Endothelial cell of umbilical vein (primary cell): ENCODE results near the gene CCR5. TPM values are rescaled to one million over a fixed set of nuclear protein-coding genes. Genes with fewer than 3 reads are reported as not detected.

ENCODE experiments used
- BruUV-seq: library from RNA; stranded (reverse); fragments of 400-500 nt; replicated peaks from 2 replicates; lab custom pipeline; 2021; lab: Mats Ljungman, UMichigan
- CTCF ChIA-PET: fragments of 300-600, 350-600 bp; sonication (Branson Sonifier 250); formaldehyde crosslinking; loops from one replicate; lab custom pipeline; 2021; ENCODE audit warnings: antibody characterized with exemption, inconsistent platforms; lab: Charles Lee
- POLR2A ChIA-PET: fragments of 300-600, 350-600 bp; sonication (Branson Sonifier 250); formaldehyde crosslinking; loops from one replicate; lab custom pipeline; 2021; ENCODE audit warnings: antibody characterized with exemption, inconsistent platforms; lab: Charles Lee
- DNase-seq: peaks from one replicate; pipeline ENCODE4 v3.0.0-alpha.2; 2011; ENCODE audit warnings: low read depth, low spot score
- FAIRE-seq: peaks from 2 replicates; lab custom pipeline; 2011; peaks lifted over from hg19 to GRCh38; lab: Jason Lieb, UNC
- H2AFZ ChIP-seq: 2 replicates; pipeline ENCODE4 v1.6.0; 2012; ENCODE audit warnings: low read depth, low read length, control low read depth, inconsistent platforms
- H3K27ac ChIP-seq: 2 replicates; pipeline ENCODE4 v1.5.1; 2011; ENCODE audit warnings: low read depth, mild to moderate bottlenecking, control low read depth, low read length, moderate library complexity; ENCODE audit not compliant: insufficient read depth
- H3K27me3 ChIP-seq, 2 experiments: 2 replicates each; pipeline versions ENCODE4 v1.6.0 to v1.6.1; 2011; ENCODE audit warnings: low read length in 2 of 2, mixed read lengths in 1 of 2; ENCODE audit not compliant: control insufficient read depth in 2 of 2, insufficient read depth in 2 of 2
- H3K36me3 ChIP-seq, 2 experiments: 2 replicates in 1 of 2; 3 replicates in 1 of 2; pipeline ENCODE4 v1.5.1; 2011; ENCODE audit warnings: low read length in 2 of 2, mild to moderate bottlenecking in 1 of 2, moderate library complexity in 1 of 2; ENCODE audit not compliant: control insufficient read depth in 2 of 2, insufficient read depth in 2 of 2; ENCODE audit errors: extremely low read depth in 1 of 2
- H3K4me1 ChIP-seq: 3 replicates; pipeline ENCODE4 v1.5.1; 2011; ENCODE audit warnings: mild to moderate bottlenecking, low read length; ENCODE audit not compliant: control insufficient read depth, insufficient read depth; ENCODE audit errors: extremely low read depth
- H3K4me2 ChIP-seq: 2 replicates; pipeline ENCODE4 v1.6.1; 2011; ENCODE audit warnings: low read length, control low read depth, mixed read lengths; ENCODE audit not compliant: insufficient read depth
- H3K4me3 ChIP-seq, 3 experiments: fragments of 200-600 bp in 1 of 3; sonication (generic), shearing (Covaris generic) in 1 of 3; replicated peaks in 1 of 3; 2 replicates each; pipeline ENCODE4 v1.5.1; 2011 to 2016; ENCODE audit warnings: control low read depth in 3 of 3, low read length in 3 of 3, mild to moderate bottlenecking in 2 of 3, inconsistent platforms in 1 of 3, low read depth in 1 of 3, moderate library complexity in 1 of 3; ENCODE audit not compliant: insufficient read depth in 1 of 3
- H3K79me2 ChIP-seq: 2 replicates; pipeline ENCODE4 v1.6.0; 2012; ENCODE audit warnings: low read length, inconsistent platforms; ENCODE audit not compliant: control insufficient read depth, insufficient read depth
- H3K9ac ChIP-seq: replicated peaks from 2 replicates; pipeline ENCODE3; 2011; ENCODE audit warnings: low read length, control low read depth; ENCODE audit not compliant: insufficient read depth; ENCODE audit errors: extremely low read depth
- H3K9me1 ChIP-seq: replicated peaks from 3 replicates; pipeline ENCODE4 v1.6.0; 2011; ENCODE audit warnings: mild to moderate bottlenecking, low read length; ENCODE audit not compliant: control insufficient read depth, insufficient read depth; ENCODE audit errors: extremely low read depth
- H3K9me3 ChIP-seq: replicated peaks from 2 replicates; pipeline ENCODE4 v1.5.1; 2012; ENCODE audit warnings: low read length, inconsistent platforms; ENCODE audit not compliant: control insufficient read depth, insufficient read depth
- H4K20me1 ChIP-seq: replicated peaks from 2 replicates; pipeline ENCODE3; 2011; ENCODE audit warnings: mild to moderate bottlenecking, low read length; ENCODE audit not compliant: control insufficient read depth, insufficient read depth; ENCODE audit errors: extremely low read depth
- EZH2 ChIP-seq: IDR thresholded peaks from 2 replicates; pipeline ENCODE4 v1.6.1; 2012; ENCODE audit warnings: borderline replicate concordance, low read depth, mild to moderate bottlenecking, moderate library complexity, low read length, inconsistent platforms; ENCODE audit not compliant: severe bottlenecking
- FOS ChIP-seq: IDR thresholded peaks from 2 replicates; pipeline ENCODE4 v1.6.1; 2011; ENCODE audit warnings: mild to moderate bottlenecking, low read length, moderate library complexity, borderline replicate concordance; ENCODE audit not compliant: insufficient read depth
- GATA2 ChIP-seq: IDR thresholded peaks from 2 replicates; pipeline ENCODE4 v1.7.0; 2011; ENCODE audit warnings: low read depth, mild to moderate bottlenecking, moderate library complexity, mixed read lengths, low read length; ENCODE audit not compliant: insufficient read length, insufficient read depth
- JUN ChIP-seq: IDR thresholded peaks from 2 replicates; pipeline ENCODE4 v1.6.1; 2011; ENCODE audit warnings: borderline replicate concordance, low read depth; ENCODE audit not compliant: insufficient read length, insufficient read depth
- MYC ChIP-seq: IDR thresholded peaks from one replicate; pipeline ENCODE4 v1.6.1; 2011; ENCODE audit warnings: mild to moderate bottlenecking, low read depth, low read length
- POLR2A ChIP-seq: IDR thresholded peaks from 2 replicates; pipeline ENCODE4 v1.6.1; 2012; ENCODE audit warnings: low read depth, mild to moderate bottlenecking, control low read depth, low read length
- POLR2AphosphoS5 ChIP-seq: IDR thresholded peaks from 2 replicates; pipeline ENCODE4 v1.6.1; 2012; ENCODE audit warnings: low read depth, mild to moderate bottlenecking, control low read depth, low read length, moderate library complexity; ENCODE audit not compliant: insufficient read depth
- dilution Hi-C: fragments of 300-500 bp; cut with MboI; formaldehyde crosslinking; loops from one replicate; pipeline ENCODE4 v1.15.0; 2019; ENCODE audit warnings: low sequenced_read_pairs; ENCODE audit not compliant: extremely low pct_ligation_motif_present
- intact Hi-C: fragments of 100-400 bp; cut with micrococcal nuclease; formaldehyde crosslinking; loops from one replicate; pipeline ENCODE4 v1.10.0; 2022
- polyA plus RNA-seq, 4 experiments: library from polyadenylated mRNA; depleted of rRNA in 3 of 4; stranded (reverse) in 3 of 4; unstranded in 1 of 4; fragments of >200 nt; gene quantifications; 2 replicates each; pipeline versions ENCODE4 v1.2.1 to v1.2.3, GENCODE V29; 2011 to 2012; ENCODE audit warnings: missing spikeins in 1 of 4
- total RNA-seq: library from RNA; stranded (reverse); gene quantifications from 2 replicates; pipeline ENCODE4 v1.2.3, GENCODE V29; 2021
- TF ChIP-seq, protein P1 (sequence below), 2 donors: IDR thresholded peaks; 1 replicate in 1 of 2; 2 replicates in 1 of 2; pipeline ENCODE4 v1.5.1; 2011; ENCODE audit warnings: low read length in 2 of 2, mild to moderate bottlenecking in 2 of 2, moderate library complexity in 2 of 2, control low read depth in 1 of 2, inconsistent platforms in 1 of 2, low read depth in 1 of 2; ENCODE audit not compliant: insufficient read depth in 1 of 2; ENCODE audit errors: extremely low read depth in 1 of 2

CCR5 gene
- total and polyA plus RNA-seq, 2 donors (not counting 3 experiments of a cell fraction or from before 2014, with no cell fraction given), result not detected

GRCh38 chr3:46321461-46322104, 49.2 kb upstream of the CCR5 start:
- ChIA-PET POLR2A (no interaction called here), CTCF (no interaction called here)
- DNase-seq (no peak), FAIRE-seq (no peak)
- Histone ChIP-seq H3K4me2 (no peak overlapping the region), H3K79me2 (no peaks in the 10 kb centered on the region), H3K9ac (no peak overlapping the region), H3K27me3 (no peaks in the 10 kb centered on the region), H3K4me1 (no peaks in the 10 kb centered on the region), H3K36me3 (no peaks in the 10 kb centered on the region), H2AFZ (no peak overlapping the region), H3K9me1 (no peaks in the 10 kb centered on the region), H4K20me1 (no peaks in the 10 kb centered on the region), H3K9me3 (no peaks in the 10 kb centered on the region), H3K4me3 (no peak overlapping the region), H3K27ac (no peak overlapping the region)
- dilution Hi-C loops (no loop called here), intact Hi-C loops (no loop called here)
- no TSS peak for BruUV-seq
- TF ChIP-seq EZH2 (no peak), POLR2A (no peak), POLR2AphosphoS5 (no peak), GATA2 (no peak), MYC (no peak), JUN (no peak), FOS (no peak)
- TF ChIP-seq, protein P1, sequence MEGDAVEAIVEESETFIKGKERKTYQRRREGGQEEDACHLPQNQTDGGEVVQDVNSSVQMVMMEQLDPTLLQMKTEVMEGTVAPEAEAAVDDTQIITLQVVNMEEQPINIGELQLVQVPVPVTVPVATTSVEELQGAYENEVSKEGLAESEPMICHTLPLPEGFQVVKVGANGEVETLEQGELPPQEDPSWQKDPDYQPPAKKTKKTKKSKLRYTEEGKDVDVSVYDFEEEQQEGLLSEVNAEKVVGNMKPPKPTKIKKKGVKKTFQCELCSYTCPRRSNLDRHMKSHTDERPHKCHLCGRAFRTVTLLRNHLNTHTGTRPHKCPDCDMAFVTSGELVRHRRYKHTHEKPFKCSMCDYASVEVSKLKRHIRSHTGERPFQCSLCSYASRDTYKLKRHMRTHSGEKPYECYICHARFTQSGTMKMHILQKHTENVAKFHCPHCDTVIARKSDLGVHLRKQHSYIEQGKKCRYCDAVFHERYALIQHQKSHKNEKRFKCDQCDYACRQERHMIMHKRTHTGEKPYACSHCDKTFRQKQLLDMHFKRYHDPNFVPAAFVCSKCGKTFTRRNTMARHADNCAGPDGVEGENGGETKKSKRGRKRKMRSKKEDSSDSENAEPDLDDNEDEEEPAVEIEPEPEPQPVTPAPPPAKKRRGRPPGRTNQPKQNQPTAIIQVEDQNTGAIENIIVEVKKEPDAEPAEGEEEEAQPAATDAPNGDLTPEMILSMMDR (IDR thresholded peaks at IDR 0.05; ENCODE audit: extremely low read depth in 1 of 2, insufficient read depth in 1 of 2, low read depth in 1 of 2, low read length in 2 of 2), result no peak
